Measurements from ENCODE around the gene TCF7L1. TPM values are rescaled to one million over a fixed set of nuclear protein-coding genes. Genes with fewer than 3 reads are reported as not detected.

TCF7L1 gene
- polyA plus RNA-seq, 1 of the 3 experiments (the other 2 are of a cell fraction), result 3.7 TPM

- peak overlapping the region; percentile 100 for H3K4me2 ChIP-seq
- 14% methylated on average over 32 of the region's 32 CpGs for WGBS (ENCODE audit: low lambda C conversion rate)
- H3K27me3 ChIP-seq (ENCODE audit: insufficient read depth), result no peaks in the 10 kb centered on the region
- peaks cover 6% of the 10 kb centered on the region for H3F3A ChIP-seq (replicated peaks; ENCODE audit: insufficient read depth)
- TF ChIP-seq FOXM1 (IDR thresholded peaks at IDR 0.05; ENCODE audit: low read depth) (no peak), NFIC (IDR thresholded peaks at IDR 0.05; ENCODE audit: borderline replicate concordance) (no peak), CHD2 (IDR thresholded peaks at IDR 0.05; ENCODE audit: low read length, partially characterized antibody) (no peak), TEAD4 (IDR thresholded peaks at IDR 0.05; ENCODE audit: borderline replicate concordance, insufficient read depth) (no peak)
- TF ChIP-seq, protein P1, sequence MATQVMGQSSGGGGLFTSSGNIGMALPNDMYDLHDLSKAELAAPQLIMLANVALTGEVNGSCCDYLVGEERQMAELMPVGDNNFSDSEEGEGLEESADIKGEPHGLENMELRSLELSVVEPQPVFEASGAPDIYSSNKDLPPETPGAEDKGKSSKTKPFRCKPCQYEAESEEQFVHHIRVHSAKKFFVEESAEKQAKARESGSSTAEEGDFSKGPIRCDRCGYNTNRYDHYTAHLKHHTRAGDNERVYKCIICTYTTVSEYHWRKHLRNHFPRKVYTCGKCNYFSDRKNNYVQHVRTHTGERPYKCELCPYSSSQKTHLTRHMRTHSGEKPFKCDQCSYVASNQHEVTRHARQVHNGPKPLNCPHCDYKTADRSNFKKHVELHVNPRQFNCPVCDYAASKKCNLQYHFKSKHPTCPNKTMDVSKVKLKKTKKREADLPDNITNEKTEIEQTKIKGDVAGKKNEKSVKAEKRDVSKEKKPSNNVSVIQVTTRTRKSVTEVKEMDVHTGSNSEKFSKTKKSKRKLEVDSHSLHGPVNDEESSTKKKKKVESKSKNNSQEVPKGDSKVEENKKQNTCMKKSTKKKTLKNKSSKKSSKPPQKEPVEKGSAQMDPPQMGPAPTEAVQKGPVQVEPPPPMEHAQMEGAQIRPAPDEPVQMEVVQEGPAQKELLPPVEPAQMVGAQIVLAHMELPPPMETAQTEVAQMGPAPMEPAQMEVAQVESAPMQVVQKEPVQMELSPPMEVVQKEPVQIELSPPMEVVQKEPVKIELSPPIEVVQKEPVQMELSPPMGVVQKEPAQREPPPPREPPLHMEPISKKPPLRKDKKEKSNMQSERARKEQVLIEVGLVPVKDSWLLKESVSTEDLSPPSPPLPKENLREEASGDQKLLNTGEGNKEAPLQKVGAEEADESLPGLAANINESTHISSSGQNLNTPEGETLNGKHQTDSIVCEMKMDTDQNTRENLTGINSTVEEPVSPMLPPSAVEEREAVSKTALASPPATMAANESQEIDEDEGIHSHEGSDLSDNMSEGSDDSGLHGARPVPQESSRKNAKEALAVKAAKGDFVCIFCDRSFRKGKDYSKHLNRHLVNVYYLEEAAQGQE (IDR thresholded peaks at IDR 0.05; ENCODE audit: low read depth, low read length), result no peak
- TF ChIP-seq, protein P2, sequence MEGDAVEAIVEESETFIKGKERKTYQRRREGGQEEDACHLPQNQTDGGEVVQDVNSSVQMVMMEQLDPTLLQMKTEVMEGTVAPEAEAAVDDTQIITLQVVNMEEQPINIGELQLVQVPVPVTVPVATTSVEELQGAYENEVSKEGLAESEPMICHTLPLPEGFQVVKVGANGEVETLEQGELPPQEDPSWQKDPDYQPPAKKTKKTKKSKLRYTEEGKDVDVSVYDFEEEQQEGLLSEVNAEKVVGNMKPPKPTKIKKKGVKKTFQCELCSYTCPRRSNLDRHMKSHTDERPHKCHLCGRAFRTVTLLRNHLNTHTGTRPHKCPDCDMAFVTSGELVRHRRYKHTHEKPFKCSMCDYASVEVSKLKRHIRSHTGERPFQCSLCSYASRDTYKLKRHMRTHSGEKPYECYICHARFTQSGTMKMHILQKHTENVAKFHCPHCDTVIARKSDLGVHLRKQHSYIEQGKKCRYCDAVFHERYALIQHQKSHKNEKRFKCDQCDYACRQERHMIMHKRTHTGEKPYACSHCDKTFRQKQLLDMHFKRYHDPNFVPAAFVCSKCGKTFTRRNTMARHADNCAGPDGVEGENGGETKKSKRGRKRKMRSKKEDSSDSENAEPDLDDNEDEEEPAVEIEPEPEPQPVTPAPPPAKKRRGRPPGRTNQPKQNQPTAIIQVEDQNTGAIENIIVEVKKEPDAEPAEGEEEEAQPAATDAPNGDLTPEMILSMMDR (IDR thresholded peaks at IDR 0.05), result no peak
- no peaks in the 10 kb centered on the region for H3K9me2 ChIP-seq
- peaks cover 63% of the 10 kb centered on the region for H3K79me2 ChIP-seq (ENCODE audit: insufficient read depth)
- peak overlapping the region; percentile 73 to 95 for H3K4me3 ChIP-seq (ENCODE audit: low read depth in 2 of 2, low read length in 1 of 2)
- peaks cover 7 to 24% of the 10 kb centered on the region in 2 experiments; a peak in 3 of 4 replicates for H3K4me1 ChIP-seq (ENCODE audit: control insufficient read depth in 1 of 2, insufficient read depth in 2 of 2, low read depth in 1 of 2, low read length in 1 of 2)
- H3K27ac ChIP-seq (ENCODE audit: low read depth in 2 of 2, low read length in 1 of 2), result no peak overlapping the region; a peak in 2 of 4 replicates
- H3K9me3 ChIP-seq, result no peaks in the 10 kb centered on the region
- H3K9ac ChIP-seq, result peak overlapping the region; percentile 85
- ChIA-PET CTCF (interaction anchor here (1.0 to 1.8 kb wide), 5 partner anchors 14 to 102 kb away, joined by 3 read pairs; partner anchors contain the start of genes ELMOD3 and RETSAT), POLR2A (interaction anchor here (1.1 to 3.1 kb wide), 5 partner anchors 12 to 92 kb away, joined by 3 to 14 read pairs (median 11); partner anchors contain the start of genes ELMOD3, RETSAT and SH2D6)
- H3K36me3 ChIP-seq (replicated peaks in 1 of 2; ENCODE audit: control insufficient read depth in 1 of 2, insufficient read depth in 2 of 2, low read length in 1 of 2), result peaks cover 33 to 49% of the 10 kb centered on the region in 2 experiments
- DNase-seq, result no peak
- H2AFZ ChIP-seq (ENCODE audit: low read depth), result no peak overlapping the region
- peaks cover 41% of the 10 kb centered on the region for H4K20me1 ChIP-seq (ENCODE audit: insufficient read depth)
Measured at GRCh38 chr2:85326406-85327159, 193.4 kb downstream of the TCF7L1 start.

DNA sequence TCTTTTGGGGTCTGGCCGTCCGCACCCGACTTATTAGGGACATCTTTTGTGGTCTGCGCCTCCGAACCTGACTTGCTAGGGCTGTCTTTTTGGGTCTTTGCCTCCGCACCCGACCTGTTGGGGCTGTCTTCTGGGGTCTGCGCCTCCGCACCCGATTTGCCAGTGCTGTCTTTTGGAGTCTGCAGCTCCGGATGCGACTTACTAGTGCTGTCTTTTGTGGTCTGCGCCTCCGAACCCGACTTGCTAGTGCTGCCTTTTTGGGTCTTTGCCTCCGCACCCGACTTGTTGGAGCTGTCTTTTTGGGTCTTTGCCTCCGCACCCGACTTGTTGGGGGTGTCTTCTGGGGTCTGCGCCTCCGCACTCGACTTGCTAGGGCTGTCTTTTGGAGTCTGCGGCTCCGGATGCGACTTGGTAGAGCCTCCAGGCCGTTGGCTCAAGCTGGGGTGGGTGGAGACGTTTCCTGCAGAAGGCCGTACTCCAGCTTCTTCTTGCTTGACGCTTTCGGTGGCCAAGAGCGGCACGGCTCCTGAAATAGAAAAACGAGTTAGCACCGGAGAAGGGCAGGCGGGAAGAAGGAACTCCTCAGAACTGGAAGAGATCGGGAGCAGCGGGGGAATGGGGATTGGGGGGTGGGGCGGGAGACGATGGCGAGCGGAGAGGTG, 194.1 kb downstream of the TCF7L1 start:
- peaks cover 26 to 42% of the 10 kb centered on the region in 2 experiments for H3K36me3 ChIP-seq (replicated peaks in 1 of 2; ENCODE audit: control insufficient read depth in 1 of 2, insufficient read depth in 2 of 2, low read length in 1 of 2)
- H3K9me2 ChIP-seq, result no peaks in the 10 kb centered on the region
- H3K4me3 ChIP-seq (ENCODE audit: low read depth in 2 of 2, low read length in 1 of 2), result peak overlapping the region; percentile 73 to 95
- ChIA-PET POLR2A (interaction anchor here (0.6 to 3.1 kb wide), 12 partner anchors 9 to 284 kb away, joined by 3 to 14 read pairs (median 4); partner anchors contain the start of genes C2orf68, ELMOD3, MAT2A and RETSAT), CTCF (interaction anchor here (0.8 to 1.8 kb wide), 5 partner anchors 13 to 445 kb away, joined by 3 read pairs; partner anchors contain the start of genes ELMOD3 and RETSAT)
- H3K79me2 ChIP-seq (ENCODE audit: insufficient read depth), result peaks cover 56% of the 10 kb centered on the region
- H3K27ac ChIP-seq (ENCODE audit: low read depth in 2 of 2, low read length in 1 of 2), result peak overlapping the region; percentile 88 to 97; a peak in 2 of 4 replicates
- peak overlapping the region; percentile 85 for H3K9ac ChIP-seq
- peaks cover 34% of the 10 kb centered on the region for H4K20me1 ChIP-seq (ENCODE audit: insufficient read depth)
- no peaks in the 10 kb centered on the region for H3K27me3 ChIP-seq (ENCODE audit: insufficient read depth)
- WGBS (ENCODE audit: low lambda C conversion rate), result 5% methylated on average over 37 of the region's 41 CpGs
- peak overlapping the region; percentile 93; the same call in 1 of the 2 replicates for H2AFZ ChIP-seq (ENCODE audit: low read depth)
- peaks cover 7 to 24% of the 10 kb centered on the region in 2 experiments; a peak in 3 of 4 replicates for H3K4me1 ChIP-seq (ENCODE audit: control insufficient read depth in 1 of 2, insufficient read depth in 2 of 2, low read depth in 1 of 2, low read length in 1 of 2)
- no peaks in the 10 kb centered on the region for H3K9me3 ChIP-seq
- no peak for DNase-seq
- H3F3A ChIP-seq (replicated peaks; ENCODE audit: insufficient read depth), result peaks cover 3% of the 10 kb centered on the region
- TF ChIP-seq EP300 (IDR thresholded peaks at IDR 0.05; ENCODE audit: borderline replicate concordance in 1 of 2, low read depth in 1 of 2, low read length in 1 of 2), result 0 out of 4 replicates have a peak, but pooled peaks of 1 of the 2 experiments have one; percentile 7
- TF ChIP-seq TAF1 (IDR thresholded peaks at IDR 0.05; ENCODE audit: borderline replicate concordance, low read depth, low read length), result no peak
- TF ChIP-seq RCOR1 (IDR thresholded peaks at IDR 0.05; ENCODE audit: low read length), result no peak
- no peak for TF ChIP-seq TCF12 (IDR thresholded peaks at IDR 0.05)
- no peak for TF ChIP-seq TEAD4 (IDR thresholded peaks at IDR 0.05; ENCODE audit: borderline replicate concordance, insufficient read depth)
- TF ChIP-seq, protein P3, sequence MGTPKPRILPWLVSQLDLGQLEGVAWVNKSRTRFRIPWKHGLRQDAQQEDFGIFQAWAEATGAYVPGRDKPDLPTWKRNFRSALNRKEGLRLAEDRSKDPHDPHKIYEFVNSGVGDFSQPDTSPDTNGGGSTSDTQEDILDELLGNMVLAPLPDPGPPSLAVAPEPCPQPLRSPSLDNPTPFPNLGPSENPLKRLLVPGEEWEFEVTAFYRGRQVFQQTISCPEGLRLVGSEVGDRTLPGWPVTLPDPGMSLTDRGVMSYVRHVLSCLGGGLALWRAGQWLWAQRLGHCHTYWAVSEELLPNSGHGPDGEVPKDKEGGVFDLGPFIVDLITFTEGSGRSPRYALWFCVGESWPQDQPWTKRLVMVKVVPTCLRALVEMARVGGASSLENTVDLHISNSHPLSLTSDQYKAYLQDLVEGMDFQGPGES (IDR thresholded peaks at IDR 0.05; ENCODE audit: low read depth, low read length), result no peak
- TF ChIP-seq RFX5 (IDR thresholded peaks at IDR 0.05; ENCODE audit: low read length), result no peak
- no peak for TF ChIP-seq NFIC (IDR thresholded peaks at IDR 0.05; ENCODE audit: borderline replicate concordance)
- no peak for TF ChIP-seq SIN3A (IDR thresholded peaks at IDR 0.05; ENCODE audit: borderline replicate concordance, low read depth, low read length)
- peak overlapping the region; percentile 100 for H3K4me2 ChIP-seq

Measured in SK-N-SH (cell line).